Liver (tissue), 3 donors: Measurements from ENCODE around the gene PLD2.

Experiments used
- CTCF ChIP-seq: fragments of 150-350 bp; IDR thresholded peaks from 2 replicates; pipeline ENCODE4 v1.5.1; 2017; ENCODE audit warnings: improper control_type of control experiment, low read depth, low read length; ENCODE audit not compliant: missing input control
- EGR1 ChIP-seq, 2 donors: IDR thresholded peaks; 2 replicates each; pipeline ENCODE4 v1.6.1; 2016 to 2018; ENCODE audit warnings: antibody characterized with exemption in 2 of 2, low read depth in 2 of 2
- FOXA1 ChIP-seq: IDR thresholded peaks from 2 replicates; pipeline ENCODE4 v1.6.1; 2016; ENCODE audit warnings: antibody characterized with exemption
- GABPA ChIP-seq, 2 donors: IDR thresholded peaks in 1 of 2; conservative IDR thresholded peaks in 1 of 2; 2 replicates each; pipeline ENCODE4 v1.6.1; 2016; ENCODE audit warnings: antibody characterized with exemption in 2 of 2, mild to moderate bottlenecking in 1 of 2, moderate library complexity in 1 of 2
- JUND ChIP-seq, 2 donors: IDR thresholded peaks; 2 replicates each; pipeline ENCODE4 v1.6.1; 2016; ENCODE audit warnings: antibody characterized with exemption in 2 of 2
- MAX ChIP-seq: IDR thresholded peaks from 2 replicates; pipeline ENCODE4 v1.6.1; 2016; ENCODE audit warnings: antibody characterized with exemption
- RAD21 ChIP-seq, 2 donors: IDR thresholded peaks; 2 replicates each; pipeline ENCODE4 v1.6.1; 2016; ENCODE audit warnings: antibody characterized with exemption in 2 of 2, mild to moderate bottlenecking in 2 of 2
- REST ChIP-seq: IDR thresholded peaks from 2 replicates; pipeline ENCODE4 v1.6.1; 2016; ENCODE audit warnings: antibody characterized with exemption, mild to moderate bottlenecking
- RXRA ChIP-seq, 2 donors: IDR thresholded peaks; 2 replicates each; pipeline ENCODE4 v1.6.1; 2017 to 2018; ENCODE audit warnings: antibody characterized with exemption in 2 of 2, mild to moderate bottlenecking in 1 of 2
- SP1 ChIP-seq: IDR thresholded peaks from 2 replicates; pipeline ENCODE4 v1.6.1; 2018; ENCODE audit warnings: antibody characterized with exemption, mild to moderate bottlenecking
- TAF1 ChIP-seq: conservative IDR thresholded peaks from 2 replicates; pipeline ENCODE4 v1.6.1; 2016; ENCODE audit warnings: antibody characterized with exemption, mild to moderate bottlenecking
- YY1 ChIP-seq: IDR thresholded peaks from 2 replicates; pipeline ENCODE4 v1.6.1; 2016; ENCODE audit warnings: antibody characterized with exemption, mild to moderate bottlenecking
- ZBTB33 ChIP-seq: IDR thresholded peaks from 2 replicates; pipeline ENCODE4 v1.6.1; 2016; ENCODE audit warnings: antibody characterized with exemption
- donor health status: healthy.
- donor health status: healthy.

- TF ChIP-seq SP1 (no peak), CTCF (no peak), RXRA (IDR thresholded peaks at IDR 0.05) (no peak), EGR1 (IDR thresholded peaks at IDR 0.05; ENCODE audit: low read depth in 2 of 2) (no peak), FOXA1 (no peak), YY1 (no peak), GABPA (IDR thresholded peaks at IDR 0.05 in 1 of 2, conservative IDR thresholded peaks at IDR 0.05 in 1 of 2) (no peak), RAD21 (IDR thresholded peaks at IDR 0.05) (no peak), JUND (IDR thresholded peaks at IDR 0.05) (no peak), REST (no peak), TAF1 (no peak), MAX (no peak), ZBTB33 (no peak)
Measured at GRCh38 chr17:4822835-4823234, 15.9 kb downstream of the PLD2 start.
